Neuronal stem cell (in vitro differentiated cells): ENCODE data around the gene SH3PXD2A.

Experiments
- DNase-seq: peaks from one replicate; pipeline ENCODE4 v3.0.0-alpha.2; 2013; ENCODE audit warnings: low spot score
- H2AFZ ChIP-seq: one replicate; pipeline ENCODE4 v1.6.1; 2013; ENCODE audit warnings: mild to moderate bottlenecking, low read length, inconsistent platforms
- H2AK5ac ChIP-seq: 2 replicates; pipeline ENCODE4 v1.6.1; 2013; ENCODE audit warnings: low read depth, mild to moderate bottlenecking, inconsistent platforms, low read length, moderate library complexity, mixed read lengths
- H2BK120ac ChIP-seq: 2 replicates; pipeline ENCODE4 v1.6.1; 2013; ENCODE audit warnings: low read depth, mild to moderate bottlenecking, inconsistent platforms, low read length, moderate library complexity, mixed read lengths
- H2BK12ac ChIP-seq: one replicate; pipeline ENCODE4 v1.6.1; 2013; ENCODE audit warnings: low read length, inconsistent platforms
- H2BK15ac ChIP-seq: 2 replicates; pipeline ENCODE4 v1.6.1; 2013; ENCODE audit warnings: mild to moderate bottlenecking, low read length, inconsistent platforms, mixed read lengths
- H2BK5ac ChIP-seq: one replicate; pipeline ENCODE4 v1.6.1; 2013; ENCODE audit warnings: inconsistent platforms, mild to moderate bottlenecking, low read length, moderate library complexity
- H3K14ac ChIP-seq: one replicate; pipeline ENCODE4 v1.6.1; 2013; ENCODE audit warnings: low read length, inconsistent platforms
- H3K18ac ChIP-seq: 2 replicates; pipeline ENCODE4 v1.6.1; 2013; ENCODE audit warnings: low read length, inconsistent platforms
- H3K23ac ChIP-seq: 2 replicates; pipeline ENCODE4 v1.6.1; 2013; ENCODE audit warnings: low read depth, mild to moderate bottlenecking, mixed read lengths, low read length, inconsistent platforms; ENCODE audit not compliant: poor library complexity
- H3K27ac ChIP-seq: replicated peaks from 3 replicates; pipeline ENCODE4 v1.5.1; 2013; ENCODE audit warnings: low read length, inconsistent platforms
- H3K27me3 ChIP-seq, 3 experiments: 2 replicates each; pipeline ENCODE4 v1.6.1; 2013; ENCODE audit warnings: low read length in 3 of 3, mild to moderate bottlenecking in 2 of 3, inconsistent platforms in 1 of 3, low read depth in 1 of 3, mixed read lengths in 1 of 3, moderate library complexity in 1 of 3; ENCODE audit not compliant: control insufficient read depth in 3 of 3, insufficient read depth in 3 of 3
- H3K36me3 ChIP-seq, 2 donors: replicated peaks in 1 of 2; 2 replicates each; pipeline ENCODE4 v1.6.1; 2013; ENCODE audit warnings: low read length in 2 of 2; ENCODE audit not compliant: control insufficient read depth in 2 of 2, insufficient read depth in 2 of 2
- H3K4ac ChIP-seq: 2 replicates; pipeline ENCODE4 v1.6.1; 2013; ENCODE audit warnings: inconsistent platforms, mild to moderate bottlenecking, low read length, moderate library complexity
- H3K4me1 ChIP-seq, 2 donors: 1 replicate in 1 of 2; 2 replicates in 1 of 2; pipeline ENCODE4 v1.6.1; 2013; ENCODE audit warnings: low read length in 2 of 2, low read depth in 1 of 2; ENCODE audit not compliant: control insufficient read depth in 2 of 2, insufficient read depth in 1 of 2
- H3K4me2 ChIP-seq: one replicate; pipeline ENCODE4 v1.6.1; 2013; ENCODE audit warnings: mild to moderate bottlenecking, low read length, inconsistent platforms; ENCODE audit not compliant: insufficient read depth, poor library complexity, severe bottlenecking
- H3K4me3 ChIP-seq, 2 donors: 2 replicates each; pipeline ENCODE4 v1.5.1; 2013; ENCODE audit warnings: low read length in 2 of 2, mild to moderate bottlenecking in 2 of 2, inconsistent platforms in 1 of 2, moderate library complexity in 1 of 2
- H3K79me1 ChIP-seq: one replicate; pipeline ENCODE4 v1.6.1; 2013; ENCODE audit warnings: low read depth, mild to moderate bottlenecking, inconsistent platforms, low read length, moderate library complexity
- H3K9ac ChIP-seq: one replicate; pipeline ENCODE4 v1.6.1; 2013; ENCODE audit warnings: mild to moderate bottlenecking, low read depth, low read length, inconsistent platforms; ENCODE audit not compliant: poor library complexity
- H3K9me3 ChIP-seq, 2 donors: replicated peaks in 1 of 2; 2 replicates each; pipeline versions ENCODE3 to v1.6.1; 2013; ENCODE audit warnings: low read length in 2 of 2, mild to moderate bottlenecking in 2 of 2, inconsistent platforms in 1 of 2, low read depth in 1 of 2, mixed read lengths in 1 of 2, moderate library complexity in 1 of 2; ENCODE audit not compliant: control insufficient read depth in 2 of 2, insufficient read depth in 1 of 2
- H4K8ac ChIP-seq: one replicate; pipeline ENCODE4 v1.6.1; 2013; ENCODE audit warnings: low read depth, mild to moderate bottlenecking, inconsistent platforms, low read length, moderate library complexity
- H4K91ac ChIP-seq: one replicate; pipeline ENCODE4 v1.6.1; 2013; ENCODE audit warnings: low read length, low read depth, mild to moderate bottlenecking, inconsistent platforms; ENCODE audit not compliant: poor library complexity
- WGBS, 2 donors: extraction: QIAGEN DNeasy Blood & Tissue Kit; methylation state at CpG; one replicate each; pipeline ENCODE4 v1.1.7; 2013; ENCODE audit warnings: missing lambda C conversion rate in 2 of 2, mixed read lengths in 1 of 2; ENCODE audit not compliant: insufficient read length in 2 of 2, insufficient replicate concordance in 1 of 2; ENCODE audit errors: extremely low coverage in 2 of 2; 5-methylcytosine and 5-hydroxymethylcytosine counted together

Gene SH3PXD2A

GRCh38 chr10:103834436-103835095, 20.8 kb downstream of the SH3PXD2A start:
- Histone ChIP-seq H4K8ac (no peak overlapping the region), H3K27me3 (no peaks in the 10 kb centered on the region), H2AFZ (no peak overlapping the region), H3K9ac (no peak overlapping the region), H2BK5ac (no peak overlapping the region), H3K4me1 (peaks cover 5 to 14% of the 10 kb centered on the region in 2 donors), H3K27ac (no peak overlapping the region), H3K36me3 (no peaks in the 10 kb centered on the region), H3K18ac (peak overlapping the region; percentile 24), H3K4me3 (no peak overlapping the region), H2AK5ac (no peak overlapping the region), H2BK12ac (no peak overlapping the region), H3K4me2 (no peak overlapping the region), H2BK120ac (no peak overlapping the region), H3K79me1 (no peaks in the 10 kb centered on the region), H3K14ac (no peak overlapping the region), H4K91ac (no peak overlapping the region), H3K23ac (no peak overlapping the region), H2BK15ac (no peak overlapping the region), H3K9me3 (peaks cover 2 to 7% of the 10 kb centered on the region in 2 donors), H3K4ac (no peak overlapping the region)
- DNase-seq = no peak
- WGBS, 2 donors = no CpG with 5 or more reads among the region's 5 CpGs

- H2AFZ ChIP-seq = peak overlapping the region; percentile 8
- no peaks in the 10 kb centered on the region for H3K36me3 ChIP-seq
- no peaks in the 10 kb centered on the region for H3K79me1 ChIP-seq
- H3K18ac ChIP-seq = peak overlapping the region; percentile 58
- no peak overlapping the region for H2BK12ac ChIP-seq
- peak overlapping the region; percentile 4 for H3K27ac ChIP-seq
- H3K27me3 ChIP-seq = no peaks in the 10 kb centered on the region
- no peak overlapping the region for H2BK15ac ChIP-seq
- H3K4me1 ChIP-seq = peaks cover 6 to 15% of the 10 kb centered on the region in 2 donors
- no peak overlapping the region for H3K4ac ChIP-seq
- no peak overlapping the region for H3K9ac ChIP-seq
- WGBS, 2 donors = no CpG with 5 or more reads among the region's 5 CpGs
- H3K23ac ChIP-seq = no peak overlapping the region
- H4K8ac ChIP-seq = no peak overlapping the region
- no peak overlapping the region for H3K4me2 ChIP-seq
- no peak for DNase-seq
- no peak overlapping the region for H3K4me3 ChIP-seq
- no peak overlapping the region for H2BK5ac ChIP-seq
- H2AK5ac ChIP-seq = no peak overlapping the region
- no peak overlapping the region for H2BK120ac ChIP-seq
- H4K91ac ChIP-seq = no peak overlapping the region
- H3K14ac ChIP-seq = no peak overlapping the region
- H3K9me3 ChIP-seq = peaks cover 2 to 7% of the 10 kb centered on the region in 2 donors
Measured at GRCh38 chr10:103833731-103834365, 21.5 kb downstream of the SH3PXD2A start.

DNA sequence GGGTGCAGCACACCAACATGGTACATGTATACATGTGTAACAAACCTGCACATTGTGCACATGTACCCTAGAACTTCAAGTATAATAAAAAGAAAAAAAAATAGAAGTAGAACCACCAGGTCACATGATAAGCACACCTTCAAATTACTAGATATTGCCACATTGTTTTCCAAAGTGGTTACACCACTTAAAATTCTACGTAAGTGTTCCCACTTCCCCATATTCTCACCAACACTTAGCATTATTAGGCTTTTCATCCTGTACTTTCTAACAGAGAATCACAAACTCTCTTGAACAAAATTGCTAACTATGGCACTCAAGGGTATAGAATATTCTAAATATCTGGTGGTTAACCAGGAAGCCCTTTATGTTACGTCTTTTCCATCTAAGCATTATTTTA, 22.6 kb downstream of the SH3PXD2A start:
- Histone ChIP-seq H3K18ac (no peak overlapping the region), H3K4ac (no peak overlapping the region), H2AK5ac (no peak overlapping the region), H2BK5ac (no peak overlapping the region), H3K79me1 (no peaks in the 10 kb centered on the region), H3K23ac (no peak overlapping the region), H3K36me3 (no peaks in the 10 kb centered on the region), H3K27ac (no peak overlapping the region), H4K91ac (no peak overlapping the region), H3K4me1 (peaks cover 11 to 15% of the 10 kb centered on the region in 2 donors), H2BK120ac (no peak overlapping the region), H3K27me3 (no peaks in the 10 kb centered on the region), H2AFZ (no peak overlapping the region), H4K8ac (no peak overlapping the region), H2BK12ac (no peak overlapping the region), H3K4me3 (no peak overlapping the region), H3K4me2 (no peak overlapping the region), H3K9me3 (peaks cover 2 to 7% of the 10 kb centered on the region in 2 donors), H2BK15ac (no peak overlapping the region), H3K14ac (no peak overlapping the region), H3K9ac (no peak overlapping the region)
- DNase-seq = no peak
- WGBS, 2 donors = no CpG with 5 or more reads among the region's 2 CpGs

GRCh38 chr10:103829838-103830465, 25.4 kb downstream of the SH3PXD2A start:
- no peak overlapping the region for H2BK5ac ChIP-seq
- H3K9me3 ChIP-seq = peaks cover 2 to 7% of the 10 kb centered on the region in 2 donors
- no peaks in the 10 kb centered on the region for H3K27me3 ChIP-seq
- no CpG with 5 or more reads among the region's 5 CpGs for WGBS, 2 donors
- peaks cover 10 to 11% of the 10 kb centered on the region in 2 donors for H3K4me1 ChIP-seq
- H3K14ac ChIP-seq = no peak overlapping the region
- no peak overlapping the region for H4K91ac ChIP-seq
- H3K36me3 ChIP-seq = no peaks in the 10 kb centered on the region
- no peak overlapping the region for H3K9ac ChIP-seq
- H2AFZ ChIP-seq = no peak overlapping the region
- no peaks in the 10 kb centered on the region for H3K79me1 ChIP-seq
- H2BK15ac ChIP-seq = no peak overlapping the region
- no peak overlapping the region for H2BK12ac ChIP-seq
- no peak overlapping the region for H2AK5ac ChIP-seq
- no peak overlapping the region for H3K27ac ChIP-seq
- H3K4ac ChIP-seq = no peak overlapping the region
- no peak for DNase-seq
- H4K8ac ChIP-seq = no peak overlapping the region
- no peak overlapping the region for H3K4me3 ChIP-seq
- H3K23ac ChIP-seq = no peak overlapping the region
- no peak overlapping the region for H3K18ac ChIP-seq
- H2BK120ac ChIP-seq = no peak overlapping the region
- no peak overlapping the region for H3K4me2 ChIP-seq
